Stimulated activated CD4-positive, alpha-beta T cell treated with anti-CD3 and anti-CD28 coated beads, Interleukin-1b, Interleukin-23, amount 100 ng/mL, for 1 hour (primary cell): ENCODE results near the gene DDI2.
"Not testable (repeated sequence)": the region's sequence is repeated elsewhere in the genome, so short reads cannot be mapped to it uniquely, and the experiment has no call there.

Experiments used
- DNase-seq, 2 donors: peaks; one replicate each; pipeline ENCODE4 v3.0.0-alpha.2; 2020; ENCODE audit warnings: low read depth in 2 of 2

DDI2 gene

DNA sequence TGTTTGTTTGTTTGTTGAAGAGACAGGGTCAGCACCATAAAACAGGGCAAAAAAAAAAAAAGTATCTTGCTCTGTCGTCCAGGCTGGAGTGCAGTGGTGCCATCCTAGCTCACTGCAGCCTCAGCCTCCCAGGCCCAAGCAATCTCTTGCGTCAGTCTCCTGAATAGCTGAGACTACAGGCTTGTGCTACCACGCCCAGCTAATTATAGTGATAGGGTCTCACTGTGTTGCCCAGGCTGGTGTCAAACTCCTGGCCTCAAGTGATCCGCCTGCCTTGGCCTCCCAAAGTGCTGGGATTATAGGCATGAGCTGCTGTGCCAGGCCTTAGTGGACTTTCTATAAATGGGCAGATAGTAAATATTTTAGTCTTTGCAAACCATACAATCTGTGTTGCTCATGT, 19.2 kb downstream of the DDI2 start:
- no peak for DNase-seq

DNA sequence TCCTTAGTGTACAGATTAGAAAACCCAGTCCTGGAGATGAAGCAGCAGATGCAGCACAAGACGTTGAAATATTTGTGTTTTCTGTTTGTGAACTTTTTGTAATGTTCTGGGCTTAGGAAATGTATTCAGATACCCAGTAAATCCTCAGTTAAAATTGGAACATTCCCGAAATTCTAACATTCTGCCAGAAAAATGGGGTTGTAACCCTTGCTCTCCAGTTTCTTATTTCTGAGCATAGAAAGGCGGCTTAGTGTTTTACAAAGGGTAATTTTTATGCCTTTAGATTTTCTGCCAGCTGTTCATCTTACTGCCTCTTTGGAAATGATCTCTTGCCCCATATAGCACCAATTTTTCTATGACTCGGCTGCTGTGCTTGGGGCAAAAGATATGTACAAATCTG, 20.6 kb downstream of the DDI2 start:
- no peak for DNase-seq

DNA sequence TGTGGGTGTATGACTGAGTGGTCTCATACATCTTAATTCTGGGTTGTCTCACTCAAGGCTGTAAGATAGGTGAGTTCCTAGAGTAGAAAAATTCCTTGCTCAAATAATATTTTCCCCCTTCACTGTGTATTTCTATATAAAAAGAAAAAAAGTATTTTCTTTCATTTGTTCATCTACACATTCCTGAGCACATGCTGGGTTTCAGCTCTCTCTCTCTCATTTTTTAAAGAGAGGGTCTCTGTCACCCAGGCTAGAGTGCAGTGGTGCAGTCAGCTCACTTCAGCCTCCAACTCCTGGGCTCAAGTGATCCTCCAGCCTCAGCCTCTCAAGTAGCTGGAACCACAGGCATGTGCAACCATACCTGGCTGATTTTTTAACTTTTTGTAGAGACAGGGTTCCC, 22.0 kb downstream of the DDI2 start:
- no peak for DNase-seq

DNA sequence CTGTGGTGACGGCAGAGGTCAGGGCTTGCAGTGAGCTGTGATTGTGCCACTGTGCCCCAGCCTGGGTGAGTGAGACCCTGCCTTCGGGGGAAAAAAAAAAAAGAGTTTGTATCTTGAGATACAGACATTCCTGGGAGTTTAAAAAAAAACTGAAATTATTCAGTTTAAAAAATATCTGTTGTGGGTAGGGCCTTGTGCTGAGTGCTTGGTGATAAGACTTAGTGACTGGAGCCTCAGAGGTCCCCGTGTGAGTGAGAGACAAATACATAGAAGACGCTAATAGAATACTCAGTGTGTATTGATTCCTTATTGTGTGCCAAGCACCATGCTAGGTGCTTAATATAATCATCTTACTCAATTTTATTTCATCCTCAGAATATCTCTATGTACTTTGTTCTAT, 22.7 kb downstream of the DDI2 start:
- DNase-seq = no peak

- DNase-seq = no peak
Observed at GRCh38 chr1:15640667-15641066, 23.4 kb downstream of the DDI2 start.

- no peak for DNase-seq
Observed at GRCh38 chr1:15649937-15650336, 32.7 kb downstream of the DDI2 start.

DNA sequence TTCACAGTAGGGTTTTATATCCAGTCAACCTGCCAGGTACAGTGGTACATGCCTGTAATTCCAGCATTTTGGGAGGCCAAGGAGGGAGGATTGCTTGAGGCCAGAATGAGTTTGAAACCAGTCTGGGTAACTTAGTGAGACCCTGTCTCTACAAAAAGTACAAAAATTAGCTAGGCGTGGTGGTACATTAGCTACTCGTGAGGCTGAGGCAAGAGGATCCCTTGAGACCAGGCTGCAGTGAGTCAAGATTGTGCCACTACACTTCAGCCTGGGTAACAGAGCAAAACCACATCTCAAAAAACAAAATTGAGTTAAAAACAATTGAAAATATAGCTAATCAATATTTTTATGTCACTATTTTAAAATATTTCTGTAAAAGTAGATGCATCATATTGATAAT, 33.2 kb downstream of the DDI2 start:
- no peak for DNase-seq

GRCh38 chr1:15652130-15652529, 34.9 kb downstream of the DDI2 start:
- not testable (repeated sequence) for DNase-seq

- no peak for DNase-seq
Observed at GRCh38 chr1:15654091-15654690, 36.9 kb downstream of the DDI2 start.

- DNase-seq = no peak
Observed at GRCh38 chr1:15656464-15656863, 39.2 kb downstream of the DDI2 start.

GRCh38 chr1:15657021-15657420, 39.8 kb downstream of the DDI2 start:
- DNase-seq = no peak

DNA sequence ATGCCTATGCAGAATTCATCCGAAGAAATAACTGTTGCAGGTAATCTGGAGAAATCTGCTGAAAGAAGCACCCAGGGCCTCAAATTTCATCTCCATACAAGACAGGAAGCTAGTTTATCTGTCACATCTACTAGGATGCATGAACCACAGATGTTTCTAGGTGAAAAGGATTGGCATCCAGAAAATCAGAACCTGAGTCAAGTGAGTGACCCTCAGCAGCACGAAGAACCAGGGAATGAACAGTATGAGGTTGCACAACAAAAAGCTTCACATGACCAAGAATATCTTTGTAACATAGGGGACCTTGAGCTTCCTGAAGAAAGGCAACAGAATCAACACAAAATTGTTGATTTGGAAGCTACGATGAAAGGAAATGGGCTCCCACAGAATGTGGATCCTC, 42.9 kb downstream of the DDI2 start:
- DNase-seq = no peak

GRCh38 chr1:15662477-15662876, 45.2 kb downstream of the DDI2 start:
- no peak for DNase-seq

GRCh38 chr1:15663925-15664324, 46.7 kb downstream of the DDI2 start:
- DNase-seq = no peak

DNA sequence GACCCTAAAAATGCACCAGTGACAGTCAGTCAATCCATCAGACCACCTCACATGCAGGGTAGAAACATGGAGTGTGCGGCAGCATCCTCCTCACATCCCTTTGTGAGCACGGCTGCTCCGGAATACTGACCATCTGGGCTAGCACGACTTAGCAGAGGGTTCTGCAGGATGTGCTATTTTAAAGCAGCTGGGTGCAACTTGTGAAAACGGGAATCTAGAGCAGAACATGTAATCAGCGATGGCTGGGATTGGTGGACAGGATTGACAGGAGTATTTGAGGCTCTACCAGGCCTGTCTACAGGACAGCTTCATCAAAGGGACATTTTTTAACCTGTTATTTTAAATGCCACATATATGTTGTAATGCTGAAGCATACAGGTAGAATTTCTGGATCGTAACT, 50.1 kb downstream of the DDI2 start:
- no peak for DNase-seq

DNA sequence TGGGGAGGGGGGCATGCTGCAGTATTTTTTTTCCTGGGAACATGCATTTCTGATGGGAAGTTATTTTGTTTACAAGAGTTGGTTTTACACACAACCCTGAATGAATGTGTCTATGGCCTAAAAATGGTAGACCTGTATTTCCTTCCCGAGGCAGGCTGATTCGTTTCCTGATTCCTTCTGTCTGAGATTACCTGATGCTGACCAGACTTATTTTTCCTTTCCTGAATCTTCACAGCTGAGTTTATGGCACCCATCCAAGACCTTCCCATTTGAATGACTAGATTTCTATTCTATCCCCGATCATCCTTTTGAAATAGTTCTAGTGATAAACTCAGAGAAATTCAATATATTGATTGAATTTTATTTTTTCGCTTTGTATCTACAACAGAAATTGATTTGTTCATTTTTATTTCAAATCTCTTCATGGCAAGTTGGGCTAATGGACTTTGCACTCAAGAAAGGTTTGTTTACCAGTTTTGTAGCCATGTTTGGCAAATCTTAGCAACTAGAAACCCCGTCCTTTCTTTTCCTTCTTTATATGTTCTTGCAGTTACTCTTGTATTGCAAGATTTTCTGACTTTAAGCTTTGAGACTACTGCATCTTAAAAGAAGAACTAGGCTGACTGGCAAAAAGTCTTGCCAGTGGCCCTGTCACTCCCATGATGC, 51.0 kb downstream of the DDI2 start:
- no peak for DNase-seq

DNA sequence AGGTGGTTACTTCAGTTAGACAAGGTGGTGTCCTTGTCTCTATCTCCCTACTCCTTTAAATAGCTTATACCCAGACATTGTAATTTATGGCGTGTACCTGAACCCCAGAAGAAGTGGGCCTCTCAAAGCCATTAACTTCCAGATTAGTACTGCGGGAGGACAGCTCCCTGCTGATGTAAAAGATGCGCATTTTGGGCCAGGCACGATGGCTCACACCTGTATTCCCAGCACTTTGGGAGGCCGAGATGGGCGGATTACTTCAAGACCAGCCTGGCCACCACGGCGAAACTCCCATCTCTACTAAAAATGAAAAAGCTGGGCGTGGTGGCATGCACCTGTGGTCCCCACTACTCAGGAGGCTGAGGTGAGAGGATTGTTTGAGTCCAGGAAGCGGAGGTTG, 51.8 kb downstream of the DDI2 start:
- no peak for DNase-seq

GRCh38 chr1:15669864-15670263, 52.6 kb downstream of the DDI2 start:
- no peak for DNase-seq

GRCh38 chr1:15671430-15671829, 54.2 kb downstream of the DDI2 start:
- DNase-seq = no peak

- DNase-seq = no peak
Observed at GRCh38 chr1:15674386-15675159, 57.3 kb downstream of the DDI2 start.

GRCh38 chr1:15676010-15676409, 58.8 kb downstream of the DDI2 start:
- no peak for DNase-seq

DNA sequence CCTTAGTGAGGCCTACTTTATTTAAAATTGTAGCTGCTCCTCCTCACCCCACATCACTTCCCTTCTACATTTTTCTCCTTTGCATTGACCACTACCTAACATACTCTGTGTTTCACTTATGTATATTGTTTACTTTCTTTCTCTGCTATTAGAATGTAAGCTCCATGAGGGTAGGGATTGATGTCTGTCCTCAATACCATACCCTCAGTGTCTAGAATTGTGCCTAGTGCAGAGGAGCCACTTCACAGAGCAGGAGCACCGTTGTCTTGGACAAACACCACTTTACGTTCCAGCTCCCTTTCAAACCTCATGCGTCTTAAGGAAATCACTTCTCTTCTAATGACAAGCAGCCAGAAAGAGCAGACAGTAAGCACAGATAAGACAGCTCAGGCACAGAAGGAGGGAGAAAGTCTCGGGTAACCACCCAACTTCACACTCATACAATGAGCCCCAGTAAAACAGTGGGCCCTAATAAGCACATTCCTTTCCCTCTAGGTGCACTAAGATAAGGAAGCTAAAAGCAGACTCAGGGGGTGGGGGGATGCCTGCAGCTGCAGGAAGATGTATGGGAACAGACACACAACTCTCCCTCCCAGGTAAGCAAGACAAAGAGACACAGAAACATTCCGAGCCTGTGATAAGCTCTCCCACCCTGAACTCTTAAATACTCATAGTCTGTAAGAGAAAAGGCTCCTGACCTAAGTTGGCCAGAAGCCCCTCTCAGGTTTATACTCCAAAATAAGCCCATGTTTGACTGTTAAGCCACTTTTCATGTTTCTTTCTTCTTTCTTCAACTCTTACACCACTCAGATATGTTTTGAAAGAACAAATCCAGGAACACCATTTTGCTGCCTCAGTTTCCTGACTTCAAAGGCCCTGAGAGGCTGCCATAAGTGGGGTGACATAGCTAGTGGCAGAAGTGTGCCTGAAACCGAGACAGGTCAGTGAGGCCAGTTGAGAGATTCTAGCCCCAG, 59.7 kb downstream of the DDI2 start:
- no peak for DNase-seq
